ENCODE data around the gene ZNF775.

The ZNF775 gene

GRCh38 chr7:150415161-150416153 lies 36.3 kb downstream of the ZNF775 start:
- no peak for FAIRE-seq

- no peak for FAIRE-seq
Measured at GRCh38 chr7:150417239-150417638, 38.1 kb downstream of the ZNF775 start.

- no peak for FAIRE-seq
Measured at GRCh38 chr7:150417863-150418262, 38.7 kb downstream of the ZNF775 start.

GRCh38 chr7:150420242-150420641 lies 41.1 kb downstream of the ZNF775 start:
- FAIRE-seq = no peak

GRCh38 chr7:150420987-150421674 lies 42.0 kb downstream of the ZNF775 start:
- peak; percentile 85 for FAIRE-seq

GRCh38 chr7:150421831-150422230 lies 42.7 kb downstream of the ZNF775 start:
- FAIRE-seq = no peak

GRCh38 chr7:150425670-150426069 lies 46.5 kb downstream of the ZNF775 start:
- FAIRE-seq = no peak

- FAIRE-seq = no peak
Measured at GRCh38 chr7:150428671-150429451, 49.7 kb downstream of the ZNF775 start.

GRCh38 chr7:150429699-150430098 lies 50.6 kb downstream of the ZNF775 start:
- no peak for FAIRE-seq

GRCh38 chr7:150430465-150431085 lies 51.4 kb downstream of the ZNF775 start:
- FAIRE-seq = no peak

- no peak for FAIRE-seq
Measured at GRCh38 chr7:150431839-150432658, 52.9 kb downstream of the ZNF775 start.

- FAIRE-seq = no peak
Measured at GRCh38 chr7:150432915-150433892, 54.1 kb downstream of the ZNF775 start.

GRCh38 chr7:150434240-150434639 lies 55.1 kb downstream of the ZNF775 start:
- FAIRE-seq = no peak

- FAIRE-seq = no peak
Measured at GRCh38 chr7:150435047-150435389, 55.9 kb downstream of the ZNF775 start.

GRCh38 chr7:150435390-150436073 lies 56.4 kb downstream of the ZNF775 start:
- no peak for FAIRE-seq

GRCh38 chr7:150439967-150440366 lies 60.8 kb downstream of the ZNF775 start:
- FAIRE-seq = peak; percentile 39

- FAIRE-seq = no peak
Measured at GRCh38 chr7:150441524-150441923, 62.4 kb downstream of the ZNF775 start.

GRCh38 chr7:150442811-150443210 lies 63.7 kb downstream of the ZNF775 start:
- no peak for FAIRE-seq

- FAIRE-seq = no peak
Measured at GRCh38 chr7:150443793-150444540, 64.8 kb downstream of the ZNF775 start.

Data from A204.1 (cell line).